Skin of body (tissue), 2 donors: ENCODE measurements around the gene OR5AR1. TPM values are rescaled to one million over a fixed set of nuclear protein-coding genes. Genes with fewer than 3 reads are reported as not detected.
"Not testable (repeated sequence)": the region's sequence is repeated elsewhere in the genome, so short reads cannot be mapped to it uniquely, and the experiment has no call there.

ENCODE experiments used
- DNase-seq: peaks from one replicate; lab custom pipeline; 2025; lab: John Stamatoyannopoulos, UW
- total RNA-seq: library from RNA; depleted of rRNA; stranded (reverse); fragments of >200 nt; gene quantifications from one replicate; pipeline ENCODE4 v1.2.3, GENCODE V29; 2014

The OR5AR1 gene
- not detected for total RNA-seq

GRCh38 chr11:56663386-56663785, at the start of gene OR5AR1:
Gene OR5AR1 (plus strand): TSS chr11:56663686. CDS start chr11:56663686, 0 bp downstream.
- no peak for DNase-seq

GRCh38 chr11:56624661-56625110, 38.8 kb upstream of the OR5AR1 start:
- DNase-seq = peak; percentile 3

GRCh38 chr11:56625946-56626345, 37.5 kb upstream of the OR5AR1 start:
- DNase-seq = peak; percentile 24

- no peak for DNase-seq
Observed at GRCh38 chr11:56632329-56632728, 31.2 kb upstream of the OR5AR1 start.

- no peak for DNase-seq
Observed at GRCh38 chr11:56636861-56637260, 26.6 kb upstream of the OR5AR1 start.

- no peak for DNase-seq
Observed at GRCh38 chr11:56637500-56637899, 26.0 kb upstream of the OR5AR1 start.

GRCh38 chr11:56642339-56642738, 21.1 kb upstream of the OR5AR1 start, which contains the start of gene OR5AP2:
Gene OR5AP2 (minus strand): TSS chr11:56642439. CDS start chr11:56642439, 0 bp downstream.
- DNase-seq = no peak

- no peak for DNase-seq
Observed at GRCh38 chr11:56659755-56660154, 3.7 kb upstream of the OR5AR1 start.

GRCh38 chr11:56670984-56671383, 7.5 kb downstream of the OR5AR1 start:
- no peak for DNase-seq

GRCh38 chr11:56688554-56689100, 25.1 kb downstream of the OR5AR1 start:
- no peak for DNase-seq

- DNase-seq = not testable (repeated sequence)
Observed at GRCh38 chr11:56691179-56691578, 27.7 kb downstream of the OR5AR1 start.

GRCh38 chr11:56693428-56693827, 29.9 kb downstream of the OR5AR1 start:
- no peak for DNase-seq

GRCh38 chr11:56698795-56699194, 35.3 kb downstream of the OR5AR1 start, which contains the start of gene OR9G1:
Gene OR9G1 (plus strand): TSS chr11:56699095. CDS start chr11:56700388, 1,293 bp downstream.
- DNase-seq = no peak

- DNase-seq = no peak
Observed at GRCh38 chr11:56700242-56700913, 36.9 kb downstream of the OR5AR1 start.

GRCh38 chr11:56700914-56701485, 37.5 kb downstream of the OR5AR1 start:
- no peak for DNase-seq

GRCh38 chr11:56705784-56706396, 42.4 kb downstream of the OR5AR1 start:
- no peak for DNase-seq

- DNase-seq = no peak
Observed at GRCh38 chr11:56706486-56706885, 43.0 kb downstream of the OR5AR1 start.

GRCh38 chr11:56714206-56714605, 50.7 kb downstream of the OR5AR1 start:
- DNase-seq = no peak
